HG03097 (cell line): Measurements from ENCODE around the gene DDX28.
"Not testable (repeated sequence)": the region's sequence is repeated elsewhere in the genome, so short reads cannot be mapped to it uniquely, and the experiment has no call there.

Experiments used
- ATAC-seq: cut with Tn5 transposase; IDR thresholded peaks from one replicate; pipeline ENCODE4 v1.9.1; 2021; ENCODE audit not compliant: unreplicated experiment, low FRiP score

Gene DDX28

GRCh38 chr16:68037841-68038597, 15.0 kb upstream of the DDX28 start:
- no peak for ATAC-seq

- no peak for ATAC-seq
Measured at GRCh38 chr16:68035227-68035626, 12.2 kb upstream of the DDX28 start.

GRCh38 chr16:68033101-68033500, 10.1 kb upstream of the DDX28 start:
- ATAC-seq: no peak

- ATAC-seq: no peak
Measured at GRCh38 chr16:68031951-68032350, 8.9 kb upstream of the DDX28 start.

GRCh38 chr16:68030108-68030507, 7.1 kb upstream of the DDX28 start:
- not testable (repeated sequence) for ATAC-seq

GRCh38 chr16:68028996-68029395, 6.0 kb upstream of the DDX28 start:
- ATAC-seq: no peak

GRCh38 chr16:68022278-68022727, 729 bp downstream of the DDX28 start:
- no peak for ATAC-seq

GRCh38 chr16:68021490-68021889, 1.5 kb downstream of the DDX28 start:
- ATAC-seq: no peak

GRCh38 chr16:68019167-68019680, 3.8 kb downstream of the DDX28 start:
- ATAC-seq: no peak

GRCh38 chr16:68015681-68016080, 7.4 kb downstream of the DDX28 start, which contains the start of gene DPEP2NB:
Gene DPEP2NB (minus strand): TSS chr16:68015911. CDS start chr16:68015770, 141 bp downstream.
- ATAC-seq: no peak

GRCh38 chr16:68013440-68013839, 9.6 kb downstream of the DDX28 start:
- no peak for ATAC-seq

GRCh38 chr16:68009872-68010271, 13.2 kb downstream of the DDX28 start:
- ATAC-seq: not testable (repeated sequence)

GRCh38 chr16:68009157-68009735, 13.8 kb downstream of the DDX28 start:
- no peak for ATAC-seq

GRCh38 chr16:68005786-68006286, 17.2 kb downstream of the DDX28 start:
- ATAC-seq: no peak

GRCh38 chr16:68005211-68005610, 17.8 kb downstream of the DDX28 start:
- no peak for ATAC-seq

- no peak for ATAC-seq
Measured at GRCh38 chr16:68003031-68003430, 20.0 kb downstream of the DDX28 start.

GRCh38 chr16:68000450-68000849, 22.6 kb downstream of the DDX28 start:
- no peak for ATAC-seq

- ATAC-seq: no peak
Measured at GRCh38 chr16:67999985-68000384, 23.0 kb downstream of the DDX28 start.

- ATAC-seq: not testable (repeated sequence)
Measured at GRCh38 chr16:67998779-67999688, 24.0 kb downstream of the DDX28 start, which contains the start of gene DPEP2. Gene DPEP2 (minus strand): TSS chr16:67999484. CDS start chr16:67993212, 6,272 bp downstream.

- ATAC-seq: not testable (repeated sequence)
Measured at GRCh38 chr16:67998231-67998778, 24.7 kb downstream of the DDX28 start.
